Activated B cell treated with CpG ODN at 0.5 μM for 24 hours (primary cell): ENCODE data around the gene CD101. TPM values are rescaled to one million over a fixed set of nuclear protein-coding genes. Genes with fewer than 3 reads are reported as not detected.

ENCODE experiments used
- ATAC-seq: fragments of 200-7000 bp; cut with Tn5 transposase; one replicate; pipeline ENCODE4 v1.10.0; 2021; ENCODE audit warnings: low read depth, mild to moderate bottlenecking, moderate library complexity
- CTCF ChIA-PET: fragments of 350-600 bp; sonication (Branson Sonifier 250); formaldehyde crosslinking; loops from one replicate; lab custom pipeline; 2021; ENCODE audit warnings: antibody characterized with exemption; lab: Charles Lee
- POLR2A ChIA-PET: fragments of 350-600 bp; sonication (Branson Sonifier 250); formaldehyde crosslinking; loops from one replicate; lab custom pipeline; 2021; ENCODE audit warnings: antibody characterized with exemption; lab: Charles Lee
- DNase-seq: peaks from one replicate; pipeline ENCODE4 v3.0.0; 2022
- H3K27ac Mint-ChIP-seq: one replicate; pipeline ENCODE4 v1.8.0; 2020; ENCODE audit warnings: mixed read lengths
- H3K27me3 Mint-ChIP-seq: one replicate; pipeline ENCODE4 v1.8.0; 2021; ENCODE audit warnings: mixed read lengths
- H3K36me3 Mint-ChIP-seq: one replicate; pipeline ENCODE4 v1.8.0; 2021; ENCODE audit warnings: low read depth, mixed read lengths
- H3K4me1 Mint-ChIP-seq: one replicate; pipeline ENCODE4 v1.8.0; 2021; ENCODE audit warnings: mixed read lengths
- H3K4me3 Mint-ChIP-seq: one replicate; pipeline ENCODE4 v1.8.0; 2020; ENCODE audit warnings: mild to moderate bottlenecking, mixed read lengths
- H3K9me3 Mint-ChIP-seq: one replicate; pipeline ENCODE4 v1.8.0; 2020; ENCODE audit warnings: mixed read lengths
- CTCF ChIP-seq: fragments of 200-600 bp; IDR thresholded peaks from one replicate; pipeline ENCODE4 v1.8.0; 2022; ENCODE audit warnings: antibody characterized with exemption, mild to moderate bottlenecking
- intact Hi-C: fragments of 100-400 bp; cut with micrococcal nuclease; formaldehyde crosslinking; loops from one replicate; pipeline ENCODE4 v1.15.1; 2024
- total RNA-seq: library from RNA; stranded (reverse); gene quantifications from 2 replicates; pipeline ENCODE4 v1.2.3, GENCODE V29; 2022

CD101 gene
- total RNA-seq, 1 donor from 2014 or later, result 0.42 TPM

- H3K9me3 Mint-ChIP-seq, result no peaks in the 10 kb centered on the region
- DNase-seq, result no peak
- intact Hi-C loops, result loop anchor here (1.0 to 10.0 kb wide), 3 partner anchors 309 to 1254 kb away; partner anchors contain the start of gene IGSF3
- no peak for TF ChIP-seq CTCF
- peaks cover 9% of the 10 kb centered on the region for H3K36me3 Mint-ChIP-seq
- POLR2A ChIA-PET, result no interaction called here
- H3K4me3 Mint-ChIP-seq, result no peak overlapping the region
- H3K27me3 Mint-ChIP-seq, result no peaks in the 10 kb centered on the region
- CTCF ChIA-PET, result no interaction called here
- H3K27ac Mint-ChIP-seq, result no peak overlapping the region
- H3K4me1 Mint-ChIP-seq, result peaks cover 26% of the 10 kb centered on the region
- no peak for ATAC-seq
Measured at GRCh38 chr1:117058810-117059209, 57.2 kb downstream of the CD101 start.

- CTCF ChIA-PET, result interaction anchor here (1.0 to 1.8 kb wide), 4 partner anchors 12 to 485 kb away, joined by 3 to 8 read pairs (median 4); no protein-coding TSS in a partner anchor
- Mint-ChIP-seq H3K4me1 (peaks cover 26% of the 10 kb centered on the region), H3K27ac (no peak overlapping the region), H3K9me3 (no peaks in the 10 kb centered on the region), H3K27me3 (no peaks in the 10 kb centered on the region), H3K36me3 (peaks cover 11% of the 10 kb centered on the region), H3K4me3 (no peak overlapping the region)
- POLR2A ChIA-PET, result interaction anchor here (1.2 to 1.4 kb wide), 2 partner anchors 308 to 555 kb away, joined by 3 to 5 read pairs; partner anchors contain the start of gene MAN1A2
- DNase-seq (peak; percentile 54), ATAC-seq (peak; percentile 19)
- intact Hi-C loops, result loop anchor here (1.0 to 10.0 kb wide), 3 partner anchors 309 to 1255 kb away; partner anchors contain the start of gene IGSF3
- no peak for TF ChIP-seq CTCF
Measured at GRCh38 chr1:117059334-117059677, 57.7 kb downstream of the CD101 start.

GRCh38 chr1:117059678-117060440, 58.3 kb downstream of the CD101 start, which contains the start of gene TTF2:
Gene TTF2 (plus strand): TSS chr1:117060326. CDS start chr1:117060347, 21 bp downstream.
- peaks cover 26% of the 10 kb centered on the region for H3K4me1 Mint-ChIP-seq
- no peak within 1 kb of the TSS for H3K27ac Mint-ChIP-seq
- H3K4me3 Mint-ChIP-seq, result no peak within 1 kb of the TSS
- ChIA-PET POLR2A (interaction anchor here (0.8 to 2.0 kb wide), 7 partner anchors 8 to 555 kb away, joined by 3 to 9 read pairs (median 3); partner anchors contain the start of gene MAN1A2), CTCF (interaction anchor here (0.7 to 1.8 kb wide), 7 partner anchors 12 to 583 kb away, joined by 3 to 8 read pairs (median 5); no protein-coding TSS in a partner anchor)
- intact Hi-C loops, result loop anchor here (1.0 to 10.0 kb wide), 13 partner anchors 61 to 1255 kb away; partner anchors contain the start of genes ATP1A1, CD58, GDAP2 and IGSF3
- peaks cover 12% of the 10 kb centered on the region for H3K36me3 Mint-ChIP-seq
- no peaks in the 10 kb centered on the region for H3K27me3 Mint-ChIP-seq
- H3K9me3 Mint-ChIP-seq, result no peaks in the 10 kb centered on the region
- TF ChIP-seq CTCF, result no peak
- DNase-seq, result peak; percentile 80
- ATAC-seq, result peak; percentile 97

- Mint-ChIP-seq H3K4me1 (peaks cover 26% of the 10 kb centered on the region), H3K4me3 (no peak overlapping the region), H3K27ac (no peak overlapping the region), H3K9me3 (no peaks in the 10 kb centered on the region), H3K27me3 (no peaks in the 10 kb centered on the region), H3K36me3 (peaks cover 18% of the 10 kb centered on the region)
- intact Hi-C loops, result loop anchor here (1.0 to 10.0 kb wide), 10 partner anchors 61 to 1083 kb away; partner anchors contain the start of genes ATP1A1, CD58, GDAP2 and SLC22A15
- ChIA-PET POLR2A (interaction anchor here (0.8 to 2.0 kb wide), 7 partner anchors 9 to 556 kb away, joined by 3 to 9 read pairs (median 3); partner anchors contain the start of gene MAN1A2), CTCF (interaction anchor here (0.7 to 1.8 kb wide), 7 partner anchors 11 to 583 kb away, joined by 3 to 8 read pairs (median 5); no protein-coding TSS in a partner anchor)
- DNase-seq, result no peak
- no peak for TF ChIP-seq CTCF
- ATAC-seq, result peak; percentile 3
Measured at GRCh38 chr1:117060441-117061317, 59.1 kb downstream of the CD101 start.
